ENCODE results near the gene SFMBT1.

- TF ChIP-seq CTCF (IDR thresholded peaks at IDR 0.05; ENCODE audit: poor library complexity), result no peak
- no peak for TF ChIP-seq EZH2phosphoT487 (IDR thresholded peaks at IDR 0.05; ENCODE audit: low read depth, severe bottlenecking, unreplicated experiment)
Observed at GRCh38 chr3:52890735-52891134, 155.1 kb downstream of the SFMBT1 start.

Data from hepatocyte (in vitro differentiated cells).